ENCODE data around the gene RUFY2. TPM values are rescaled to one million over a fixed set of nuclear protein-coding genes. Genes with fewer than 3 reads are reported as not detected.

RUFY2 gene
- total RNA-seq, 3 donors from 2014 or later: 20.5 to 28.3 (median 26.1) TPM

DNA sequence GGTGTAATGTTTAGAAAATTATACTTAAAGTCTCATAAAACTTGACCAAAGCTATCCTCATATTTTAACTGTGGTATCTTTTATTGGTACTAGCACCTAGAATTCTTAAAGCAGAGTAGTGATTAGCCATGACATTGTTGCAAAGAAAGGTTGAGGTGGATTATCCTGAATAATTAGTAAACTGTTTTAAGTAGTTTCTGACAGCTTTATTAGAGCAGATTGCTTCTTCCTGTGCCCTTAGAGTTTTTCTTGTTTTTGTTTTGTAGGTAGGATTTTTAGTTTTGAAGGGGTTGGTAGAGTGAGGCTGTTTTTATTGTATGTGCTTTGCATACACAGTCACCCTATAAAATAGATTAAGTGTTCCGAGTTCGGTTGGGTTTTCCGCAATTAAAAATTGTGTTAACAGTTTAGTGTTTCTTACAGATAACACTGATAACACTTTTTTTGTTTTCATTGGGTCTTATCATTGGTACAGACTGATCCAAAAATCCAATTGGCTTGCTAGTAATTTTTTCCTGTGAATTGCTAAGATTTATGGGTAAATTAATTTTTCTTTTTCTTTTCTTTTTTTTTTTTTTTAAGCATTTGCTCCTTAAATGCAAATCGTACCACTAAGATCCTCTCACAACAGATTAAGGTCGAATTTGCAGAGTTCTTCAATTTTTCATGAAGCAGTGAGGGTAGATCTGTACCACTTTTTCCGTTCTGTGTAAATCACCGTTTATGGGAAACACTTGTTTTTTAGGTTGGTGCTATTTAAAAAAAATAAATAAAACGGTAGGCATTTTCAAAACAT, 72.2 kb downstream of the RUFY2 start:
- H3K4me3 ChIP-seq: no peak overlapping the region
- TF ChIP-seq CTCF (IDR thresholded peaks at IDR 0.05): no peak
- intact Hi-C loops (cut with DNase I, micrococcal nuclease): no loop called here
- DNase-seq (no peak), ATAC-seq (no peak)
- H3K36me3 ChIP-seq (ENCODE audit: low read depth): peaks cover 5% of the 10 kb centered on the region
- no peaks in the 10 kb centered on the region for H3K9me3 ChIP-seq
- H3K4me1 ChIP-seq (ENCODE audit: low read depth): peaks cover 40% of the 10 kb centered on the region

DNA sequence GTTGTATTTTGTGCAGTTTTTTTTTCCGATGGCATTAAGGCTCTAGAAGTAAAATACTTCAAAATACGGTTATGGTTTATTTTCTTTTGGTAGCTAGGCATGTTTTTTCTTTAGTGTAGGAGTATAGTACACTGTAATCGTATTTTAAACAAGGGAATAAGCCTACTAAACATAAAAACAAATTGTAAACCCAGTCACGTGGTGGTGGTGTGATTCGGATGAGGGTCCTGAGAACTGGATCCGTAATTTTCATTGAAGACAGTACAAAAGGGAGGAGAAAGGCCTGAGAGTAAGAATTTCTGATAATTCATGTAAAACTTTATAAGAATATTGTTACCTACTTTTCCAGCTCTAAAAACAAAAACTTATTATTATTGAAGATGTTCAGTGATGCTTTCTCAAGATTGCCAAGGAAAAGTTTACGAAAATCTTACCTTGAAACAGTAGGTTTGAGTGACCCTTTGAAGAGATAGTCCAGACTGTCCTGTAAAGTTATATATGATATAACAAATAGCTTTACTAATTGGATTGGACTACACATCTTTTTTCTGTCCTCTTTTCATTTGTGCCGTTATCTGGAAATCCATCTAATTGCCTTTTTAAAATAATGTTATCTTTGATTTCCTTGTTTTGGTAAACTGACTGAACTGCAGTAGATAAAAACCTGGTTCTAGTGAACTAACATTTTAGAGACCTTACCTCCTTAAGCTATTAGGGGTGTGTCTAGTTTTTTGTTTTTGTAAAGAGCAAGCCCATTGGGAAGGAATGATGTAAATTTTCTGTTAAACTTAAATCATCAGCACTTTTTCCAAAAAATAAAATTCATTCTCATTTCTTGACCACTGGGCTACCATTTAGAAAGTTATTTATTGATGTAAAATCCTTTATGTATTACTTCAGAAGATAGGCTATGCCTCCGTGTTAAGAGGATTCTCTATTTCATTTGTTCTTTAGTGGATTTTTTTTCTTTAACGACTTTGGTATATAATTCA, 73.3 kb downstream of the RUFY2 start:
- intact Hi-C loops (cut with DNase I, micrococcal nuclease): no loop called here
- Histone ChIP-seq H3K36me3 (ENCODE audit: low read depth) (no peaks in the 10 kb centered on the region), H3K9me3 (no peaks in the 10 kb centered on the region), H3K4me1 (ENCODE audit: low read depth) (peaks cover 51% of the 10 kb centered on the region), H3K4me3 (peak overlapping the region; percentile 89)
- ATAC-seq: no peak
- no peak for TF ChIP-seq CTCF (IDR thresholded peaks at IDR 0.05)
- no peak for DNase-seq

DNA sequence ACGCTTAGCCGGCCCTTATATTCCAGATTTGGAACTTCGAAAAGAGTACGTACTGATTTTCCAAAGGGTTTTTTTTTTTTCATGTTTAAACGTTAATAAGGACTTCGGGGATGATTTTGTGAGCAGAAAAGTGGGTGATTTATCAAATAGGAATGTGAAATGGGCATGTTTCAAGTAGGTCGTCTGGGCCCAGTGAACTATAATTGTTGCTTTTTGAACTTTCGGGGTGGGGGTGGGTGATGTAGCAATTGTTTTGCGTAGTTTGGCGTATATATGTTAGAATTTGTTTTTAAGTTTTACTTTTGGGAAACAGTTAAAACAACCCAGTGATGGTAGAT, 74.0 kb downstream of the RUFY2 start:
- H3K9me3 ChIP-seq: no peaks in the 10 kb centered on the region
- no peak for TF ChIP-seq CTCF (IDR thresholded peaks at IDR 0.05)
- intact Hi-C loops (cut with DNase I, micrococcal nuclease): no loop called here
- peak overlapping the region; percentile 89 for H3K4me3 ChIP-seq
- DNase-seq: no peak
- no peak for ATAC-seq
- no peaks in the 10 kb centered on the region for H3K36me3 ChIP-seq (ENCODE audit: low read depth)
- peaks cover 58% of the 10 kb centered on the region for H3K4me1 ChIP-seq (ENCODE audit: low read depth)

GRCh38 chr10:68332259-68333057, 74.6 kb downstream of the RUFY2 start, which contains the start of gene PBLD:
PBLD (minus strand) TSS chr10:68332928; CDS start chr10:68306844, 26,084 bp downstream.
- Histone ChIP-seq H3K4me3 (peak within 1 kb of the TSS; percentile 89), H3K9me3 (no peaks in the 10 kb centered on the region), H3K4me1 (ENCODE audit: low read depth) (peaks cover 57% of the 10 kb centered on the region), H3K36me3 (ENCODE audit: low read depth) (no peaks in the 10 kb centered on the region)
- peak; percentile 52 for ATAC-seq
- peak; percentile 81 to 84 (median 84) for DNase-seq
- TF ChIP-seq CTCF (IDR thresholded peaks at IDR 0.05): peak; percentile 20
- intact Hi-C loops (cut with DNase I, micrococcal nuclease): no loop called here

Measured in mucosa of descending colon (tissue), 3 donors.